Neural cell (in vitro differentiated cells): ENCODE measurements around the gene NMRK2. TPM values are rescaled to one million over a fixed set of nuclear protein-coding genes. Genes with fewer than 3 reads are reported as not detected.
"Not testable (repeated sequence)": the region's sequence is repeated elsewhere in the genome, so short reads cannot be mapped to it uniquely, and the experiment has no call there.

Experiments used
- H2AFZ ChIP-seq: fragments of 200-600, 300-800 bp; sonication (generic), shearing (Covaris generic); 2 replicates; pipeline ENCODE4 v1.6.0; 2014; ENCODE audit warnings: low read depth, mild to moderate bottlenecking, antibody characterized with exemption, low read length, moderate library complexity
- H3F3A ChIP-seq: fragments of 200-600 bp; shearing (Covaris generic); 2 replicates; pipeline ENCODE4 v1.6.1; 2016; ENCODE audit warnings: mild to moderate bottlenecking, moderate library complexity, mixed read lengths, antibody characterized with exemption, low read length; ENCODE audit not compliant: insufficient read depth, poor library complexity, severe bottlenecking
- H3K27ac ChIP-seq: fragments of 200-600, 300-800 bp; sonication (generic), shearing (Covaris generic); 2 replicates; pipeline ENCODE4 v1.5.1; 2014; ENCODE audit warnings: mild to moderate bottlenecking, low read length, moderate library complexity
- H3K27me3 ChIP-seq: fragments of 300-800, 200-600 bp; sonication (generic), shearing (Covaris generic); 2 replicates; pipeline ENCODE4 v1.6.0; 2014; ENCODE audit warnings: mild to moderate bottlenecking, low read depth, low read length, moderate library complexity; ENCODE audit not compliant: insufficient read depth
- H3K36me3 ChIP-seq: fragments of 300-800, 200-600 bp; sonication (generic), shearing (Covaris generic); 2 replicates; pipeline ENCODE4 v1.5.1; 2014; ENCODE audit warnings: mild to moderate bottlenecking, antibody characterized with exemption, low read length, moderate library complexity; ENCODE audit not compliant: insufficient read depth
- H3K4me2 ChIP-seq: fragments of 300-800, 200-600 bp; sonication (generic), shearing (Covaris generic); 2 replicates; pipeline ENCODE4 v1.6.0; 2014; ENCODE audit warnings: mild to moderate bottlenecking, low read length
- H3K4me3 ChIP-seq: fragments of 300-800, 200-600 bp; sonication (generic), shearing (Covaris generic); 2 replicates; pipeline ENCODE4 v1.5.1; 2014; ENCODE audit warnings: mild to moderate bottlenecking, low read length, moderate library complexity
- H3K79me2 ChIP-seq: fragments of 200-600 bp; shearing (Covaris generic); replicated peaks from 2 replicates; pipeline ENCODE4 v1.6.0; 2014; ENCODE audit warnings: mild to moderate bottlenecking, low read length, moderate library complexity; ENCODE audit not compliant: insufficient read depth
- H3K9ac ChIP-seq: fragments of 300-800, 200-600 bp; sonication (generic), shearing (Covaris generic); 2 replicates; pipeline ENCODE4 v1.6.1; 2016; ENCODE audit warnings: mild to moderate bottlenecking, low read length, mixed read lengths
- H3K9me2 ChIP-seq: fragments of 200-600 bp; shearing (Covaris generic); 2 replicates; pipeline ENCODE4 v1.6.1; 2016; ENCODE audit warnings: mild to moderate bottlenecking, low read length, mixed read lengths; ENCODE audit not compliant: insufficient read depth
- H3K9me3 ChIP-seq: fragments of 200-600, 300-800 bp; sonication (generic), shearing (Covaris generic); 2 replicates; pipeline ENCODE4 v1.6.1; 2016; ENCODE audit warnings: mild to moderate bottlenecking, mixed run types, low read length, moderate library complexity, mixed read lengths
- H4K20me1 ChIP-seq: fragments of 200-600 bp; shearing (Covaris generic); 2 replicates; pipeline ENCODE4 v1.6.1; 2016; ENCODE audit warnings: mild to moderate bottlenecking, mixed run types; ENCODE audit not compliant: insufficient read depth
- EP300 ChIP-seq: fragments of 450-650 bp; conservative IDR thresholded peaks from 2 replicates; pipeline ENCODE4 v1.6.1; 2014; ENCODE audit warnings: antibody characterized with exemption, mild to moderate bottlenecking, moderate library complexity; ENCODE audit not compliant: poor library complexity, severe bottlenecking
- EZH2 ChIP-seq: fragments of 200-600, 300-800 bp; shearing (Covaris generic), sonication (generic); IDR thresholded peaks from 2 replicates; pipeline ENCODE4 v1.6.1; 2014; ENCODE audit warnings: antibody characterized with exemption, low read length, borderline replicate concordance, mild to moderate bottlenecking; ENCODE audit not compliant: insufficient read depth, poor library complexity, severe bottlenecking
- MXI1 ChIP-seq: fragments of 450-650 bp; conservative IDR thresholded peaks from 2 replicates; pipeline ENCODE4 v1.6.1; 2014; ENCODE audit warnings: antibody characterized with exemption, mild to moderate bottlenecking; ENCODE audit not compliant: poor library complexity, severe bottlenecking
- POLR2AphosphoS5 ChIP-seq: IDR thresholded peaks from 2 replicates; pipeline ENCODE4 v1.6.1; 2012
- RAD21 ChIP-seq: fragments of 450-650 bp; conservative IDR thresholded peaks from 2 replicates; pipeline ENCODE4 v1.6.1; 2014; ENCODE audit warnings: antibody characterized with exemption, mild to moderate bottlenecking, moderate library complexity
- SMC3 ChIP-seq: fragments of 450-650 bp; conservative IDR thresholded peaks from 2 replicates; pipeline ENCODE4 v1.6.1; 2014; ENCODE audit warnings: antibody characterized with exemption, mild to moderate bottlenecking, moderate library complexity; ENCODE audit not compliant: poor library complexity
- TAF1 ChIP-seq: IDR thresholded peaks from 2 replicates; pipeline ENCODE4 v1.6.1; 2012; ENCODE audit warnings: low read depth
- polyA plus RNA-seq: library from polyadenylated mRNA; depleted of rRNA; stranded (reverse); fragments of >200 nt; gene quantifications from 2 replicates; pipeline ENCODE4 v1.2.3, GENCODE V29; 2014
- TF ChIP-seq, protein P1 (sequence below): IDR thresholded peaks from 2 replicates; pipeline ENCODE4 v1.6.1; 2012; ENCODE audit warnings: borderline replicate concordance
- TF ChIP-seq, protein P2 (sequence below): fragments of 450-650 bp; IDR thresholded peaks from 2 replicates; pipeline ENCODE4 v1.5.1; 2014; ENCODE audit warnings: antibody characterized with exemption, mild to moderate bottlenecking, moderate library complexity; ENCODE audit not compliant: poor library complexity, severe bottlenecking

The NMRK2 gene
- polyA plus RNA-seq, 1 donor from 2014 or later = not detected

DNA sequence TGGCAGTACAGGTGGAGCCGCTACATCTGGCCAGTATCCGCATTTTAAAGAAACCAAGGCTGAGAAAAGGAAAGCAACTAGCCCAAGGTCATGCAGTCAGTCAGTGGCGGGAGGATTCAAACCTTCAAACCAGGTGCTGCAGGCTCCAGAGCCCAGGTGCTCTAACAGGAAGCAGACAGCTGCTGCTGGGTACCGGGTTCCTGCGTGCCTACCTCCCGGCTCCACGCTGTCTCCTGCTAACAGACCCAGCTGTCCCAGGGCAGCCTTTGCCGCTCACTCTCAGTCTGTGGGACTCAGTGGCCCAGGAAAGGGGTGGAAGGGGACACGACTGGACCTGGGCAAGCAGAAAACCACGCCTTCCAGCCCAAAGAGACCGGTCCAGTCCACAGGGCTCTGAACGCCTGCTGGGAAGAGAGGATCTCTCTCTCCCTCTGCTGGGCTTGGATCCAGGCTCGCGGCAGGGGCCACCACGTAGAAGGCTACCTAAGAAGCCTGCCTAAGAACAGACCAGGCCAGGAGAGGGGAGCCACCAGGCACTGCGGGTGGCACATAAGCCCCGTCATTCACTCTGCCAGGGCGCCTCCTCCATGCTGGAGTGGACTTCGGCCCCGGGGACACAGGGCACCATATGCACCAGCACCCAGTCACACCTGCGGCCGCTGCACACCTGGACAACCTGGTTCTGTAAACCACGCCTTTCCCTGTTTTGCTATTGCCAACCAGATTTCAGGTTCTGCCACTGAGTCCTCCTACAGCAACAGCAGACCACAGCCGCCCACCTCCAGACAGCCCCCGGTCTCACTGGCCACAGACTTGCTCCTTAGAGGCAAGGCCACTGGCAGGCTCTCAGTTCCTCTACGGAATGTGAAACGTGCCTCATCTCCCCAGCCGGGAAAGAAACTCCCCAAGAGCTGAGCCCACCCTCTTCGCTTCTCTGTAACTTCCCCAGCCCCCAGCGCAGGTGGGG, 33.5 kb downstream of the NMRK2 start:
- H3K4me3 ChIP-seq = no peak overlapping the region
- H3K9me2 ChIP-seq = no peaks in the 10 kb centered on the region
- no peaks in the 10 kb centered on the region for H3K9me3 ChIP-seq
- no peak overlapping the region for H3K9ac ChIP-seq
- H2AFZ ChIP-seq = no peak overlapping the region
- no peaks in the 10 kb centered on the region for H3F3A ChIP-seq
- no peak overlapping the region for H3K27ac ChIP-seq
- TF ChIP-seq POLR2AphosphoS5 (no peak), TAF1 (no peak), MXI1 (no peak), RAD21 (no peak), EP300 (no peak), SMC3 (no peak), EZH2 (no peak)
- TF ChIP-seq, protein P1, sequence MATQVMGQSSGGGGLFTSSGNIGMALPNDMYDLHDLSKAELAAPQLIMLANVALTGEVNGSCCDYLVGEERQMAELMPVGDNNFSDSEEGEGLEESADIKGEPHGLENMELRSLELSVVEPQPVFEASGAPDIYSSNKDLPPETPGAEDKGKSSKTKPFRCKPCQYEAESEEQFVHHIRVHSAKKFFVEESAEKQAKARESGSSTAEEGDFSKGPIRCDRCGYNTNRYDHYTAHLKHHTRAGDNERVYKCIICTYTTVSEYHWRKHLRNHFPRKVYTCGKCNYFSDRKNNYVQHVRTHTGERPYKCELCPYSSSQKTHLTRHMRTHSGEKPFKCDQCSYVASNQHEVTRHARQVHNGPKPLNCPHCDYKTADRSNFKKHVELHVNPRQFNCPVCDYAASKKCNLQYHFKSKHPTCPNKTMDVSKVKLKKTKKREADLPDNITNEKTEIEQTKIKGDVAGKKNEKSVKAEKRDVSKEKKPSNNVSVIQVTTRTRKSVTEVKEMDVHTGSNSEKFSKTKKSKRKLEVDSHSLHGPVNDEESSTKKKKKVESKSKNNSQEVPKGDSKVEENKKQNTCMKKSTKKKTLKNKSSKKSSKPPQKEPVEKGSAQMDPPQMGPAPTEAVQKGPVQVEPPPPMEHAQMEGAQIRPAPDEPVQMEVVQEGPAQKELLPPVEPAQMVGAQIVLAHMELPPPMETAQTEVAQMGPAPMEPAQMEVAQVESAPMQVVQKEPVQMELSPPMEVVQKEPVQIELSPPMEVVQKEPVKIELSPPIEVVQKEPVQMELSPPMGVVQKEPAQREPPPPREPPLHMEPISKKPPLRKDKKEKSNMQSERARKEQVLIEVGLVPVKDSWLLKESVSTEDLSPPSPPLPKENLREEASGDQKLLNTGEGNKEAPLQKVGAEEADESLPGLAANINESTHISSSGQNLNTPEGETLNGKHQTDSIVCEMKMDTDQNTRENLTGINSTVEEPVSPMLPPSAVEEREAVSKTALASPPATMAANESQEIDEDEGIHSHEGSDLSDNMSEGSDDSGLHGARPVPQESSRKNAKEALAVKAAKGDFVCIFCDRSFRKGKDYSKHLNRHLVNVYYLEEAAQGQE = no peak
- TF ChIP-seq, protein P2, sequence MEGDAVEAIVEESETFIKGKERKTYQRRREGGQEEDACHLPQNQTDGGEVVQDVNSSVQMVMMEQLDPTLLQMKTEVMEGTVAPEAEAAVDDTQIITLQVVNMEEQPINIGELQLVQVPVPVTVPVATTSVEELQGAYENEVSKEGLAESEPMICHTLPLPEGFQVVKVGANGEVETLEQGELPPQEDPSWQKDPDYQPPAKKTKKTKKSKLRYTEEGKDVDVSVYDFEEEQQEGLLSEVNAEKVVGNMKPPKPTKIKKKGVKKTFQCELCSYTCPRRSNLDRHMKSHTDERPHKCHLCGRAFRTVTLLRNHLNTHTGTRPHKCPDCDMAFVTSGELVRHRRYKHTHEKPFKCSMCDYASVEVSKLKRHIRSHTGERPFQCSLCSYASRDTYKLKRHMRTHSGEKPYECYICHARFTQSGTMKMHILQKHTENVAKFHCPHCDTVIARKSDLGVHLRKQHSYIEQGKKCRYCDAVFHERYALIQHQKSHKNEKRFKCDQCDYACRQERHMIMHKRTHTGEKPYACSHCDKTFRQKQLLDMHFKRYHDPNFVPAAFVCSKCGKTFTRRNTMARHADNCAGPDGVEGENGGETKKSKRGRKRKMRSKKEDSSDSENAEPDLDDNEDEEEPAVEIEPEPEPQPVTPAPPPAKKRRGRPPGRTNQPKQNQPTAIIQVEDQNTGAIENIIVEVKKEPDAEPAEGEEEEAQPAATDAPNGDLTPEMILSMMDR = no peak
- H4K20me1 ChIP-seq = no peaks in the 10 kb centered on the region
- H3K4me2 ChIP-seq = no peak overlapping the region
- no peaks in the 10 kb centered on the region for H3K27me3 ChIP-seq
- H3K36me3 ChIP-seq = no peaks in the 10 kb centered on the region
- H3K79me2 ChIP-seq = peaks cover 33% of the 10 kb centered on the region

DNA sequence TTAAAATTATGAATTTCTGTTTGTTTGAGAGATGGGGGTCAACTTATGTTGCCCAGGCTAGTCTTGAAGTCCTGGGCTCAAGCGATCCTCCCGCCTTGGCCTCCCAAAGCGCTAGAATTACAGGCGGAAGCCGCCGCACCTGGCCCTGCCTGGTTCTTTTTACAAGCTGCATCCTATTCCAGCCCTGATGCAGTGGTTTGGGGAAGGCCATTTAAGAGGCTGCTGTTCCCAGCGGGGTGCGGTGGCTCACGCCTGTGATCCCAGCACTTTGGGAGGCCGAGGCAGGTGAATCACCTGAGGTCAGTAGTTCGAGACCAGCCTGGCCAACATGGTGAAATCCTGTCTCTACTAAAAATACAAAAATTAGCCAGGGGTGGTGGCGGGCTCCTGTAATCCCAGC, 35.1 kb downstream of the NMRK2 start:
- not testable (repeated sequence) for H3K4me2 ChIP-seq, H3K9ac ChIP-seq, H3K27me3 ChIP-seq, H3K4me3 ChIP-seq, H3F3A ChIP-seq, H3K9me3 ChIP-seq, H3K36me3 ChIP-seq, H2AFZ ChIP-seq, H4K20me1 ChIP-seq, H3K9me2 ChIP-seq, H3K27ac ChIP-seq
- H3K79me2 ChIP-seq = peaks cover 33% of the 10 kb centered on the region
